Astrocyte (in vitro differentiated cells and primary cell): ENCODE measurements around the gene GATM.

ENCODE experiments used
- EZH2 ChIP-seq: IDR thresholded peaks from 2 replicates; pipeline ENCODE4 v1.6.1; 2012; ENCODE audit warnings: mild to moderate bottlenecking, low read length, inconsistent platforms; ENCODE audit not compliant: insufficient read depth
- TF ChIP-seq, protein P1 (sequence below): IDR thresholded peaks from 2 replicates; pipeline ENCODE4 v1.5.1; 2011; ENCODE audit warnings: low read depth, mild to moderate bottlenecking, inconsistent platforms, low read length, moderate library complexity; ENCODE audit not compliant: insufficient read depth

- TF ChIP-seq, protein P1, sequence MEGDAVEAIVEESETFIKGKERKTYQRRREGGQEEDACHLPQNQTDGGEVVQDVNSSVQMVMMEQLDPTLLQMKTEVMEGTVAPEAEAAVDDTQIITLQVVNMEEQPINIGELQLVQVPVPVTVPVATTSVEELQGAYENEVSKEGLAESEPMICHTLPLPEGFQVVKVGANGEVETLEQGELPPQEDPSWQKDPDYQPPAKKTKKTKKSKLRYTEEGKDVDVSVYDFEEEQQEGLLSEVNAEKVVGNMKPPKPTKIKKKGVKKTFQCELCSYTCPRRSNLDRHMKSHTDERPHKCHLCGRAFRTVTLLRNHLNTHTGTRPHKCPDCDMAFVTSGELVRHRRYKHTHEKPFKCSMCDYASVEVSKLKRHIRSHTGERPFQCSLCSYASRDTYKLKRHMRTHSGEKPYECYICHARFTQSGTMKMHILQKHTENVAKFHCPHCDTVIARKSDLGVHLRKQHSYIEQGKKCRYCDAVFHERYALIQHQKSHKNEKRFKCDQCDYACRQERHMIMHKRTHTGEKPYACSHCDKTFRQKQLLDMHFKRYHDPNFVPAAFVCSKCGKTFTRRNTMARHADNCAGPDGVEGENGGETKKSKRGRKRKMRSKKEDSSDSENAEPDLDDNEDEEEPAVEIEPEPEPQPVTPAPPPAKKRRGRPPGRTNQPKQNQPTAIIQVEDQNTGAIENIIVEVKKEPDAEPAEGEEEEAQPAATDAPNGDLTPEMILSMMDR, result no peak
- no peak for TF ChIP-seq EZH2
Observed at GRCh38 chr15:45372041-45372995, 6.0 kb downstream of the GATM start.
